NCI-H524 (cell line): Measurements from ENCODE around the gene TFCP2L1.
A peak's percentile ranks its signal among the peaks of the same experiment; 100 is the strongest.

Experiments used
- DNase-seq, 2 experiments: peaks; one replicate each; lab custom pipeline; 2025; lab: John Stamatoyannopoulos, UW

Gene TFCP2L1

DNA sequence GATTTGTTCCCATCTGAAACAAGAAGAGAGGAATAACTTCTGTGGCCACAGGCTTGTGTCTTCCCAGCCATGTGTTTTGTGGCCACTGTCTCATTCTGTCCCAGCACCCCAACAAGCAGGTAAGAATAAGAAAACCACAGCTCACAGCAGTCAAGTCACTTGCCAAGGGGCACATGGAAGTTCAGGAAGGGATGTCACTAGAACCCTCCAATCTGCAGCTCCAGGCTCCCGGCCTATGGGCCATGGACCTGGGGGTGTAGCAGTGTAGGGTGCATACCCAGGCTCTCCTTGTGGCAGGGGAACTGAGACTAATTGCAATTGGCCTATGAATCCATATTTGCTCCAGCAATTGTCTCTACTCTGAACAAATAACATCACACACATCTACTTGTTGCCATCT is 112.5 kb downstream of the TFCP2L1 start:
- peak in 1 of 2 experiments; percentile 67 for DNase-seq

GRCh38 chr2:121171625-121172119 is 113.3 kb downstream of the TFCP2L1 start:
- DNase-seq, result no peak

DNA sequence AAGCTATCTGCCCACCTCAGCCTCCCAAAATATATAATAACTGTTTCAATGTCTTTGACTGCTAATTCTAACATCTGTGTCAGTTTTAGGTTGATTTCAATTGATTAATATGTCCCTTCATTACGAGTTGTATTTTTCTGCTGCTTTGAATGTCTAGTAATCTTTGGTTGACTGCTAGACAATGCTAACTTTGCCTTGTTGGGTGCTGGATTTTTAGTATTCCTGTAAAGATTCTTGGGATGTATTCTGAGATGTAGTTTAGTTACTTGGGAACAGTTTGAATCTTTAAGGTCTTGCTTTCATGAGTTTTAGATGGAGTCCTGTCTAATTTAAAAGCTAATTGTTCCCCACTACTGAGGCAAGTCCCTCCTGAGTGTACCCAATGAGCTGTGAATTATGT is 114.4 kb downstream of the TFCP2L1 start:
- DNase-seq, result no peak

GRCh38 chr2:121167411-121167810 is 117.6 kb downstream of the TFCP2L1 start:
- no peak for DNase-seq
